PFSK-1 (cell line): ENCODE results near the gene GP5.

Experiments
- FOXP2 ChIP-seq: optimal IDR thresholded peaks from 2 replicates; pipeline ENCODE3; 2011; ENCODE audit warnings: borderline replicate concordance, control low read depth, inconsistent platforms; ENCODE audit not compliant: insufficient read depth; ENCODE audit errors: extremely low read length, extremely low read depth
- POLR2AphosphoS5 ChIP-seq: IDR thresholded peaks from 2 replicates; pipeline ENCODE4 v1.6.1; 2012; ENCODE audit warnings: low read depth, mild to moderate bottlenecking, control low read depth, low read length, moderate library complexity
- SIN3A ChIP-seq: IDR thresholded peaks from 2 replicates; pipeline ENCODE4 v1.6.1; 2012; ENCODE audit warnings: mild to moderate bottlenecking, low read length, moderate library complexity, borderline replicate concordance; ENCODE audit not compliant: insufficient read depth
- TAF1 ChIP-seq: IDR thresholded peaks from 2 replicates; pipeline ENCODE4 v1.6.1; 2012; ENCODE audit warnings: low read length, control low read depth, borderline replicate concordance; ENCODE audit not compliant: insufficient read depth
- TF ChIP-seq, protein P1 (sequence below), 2 experiments: IDR thresholded peaks; 2 replicates each; pipeline versions ENCODE4 v1.6.1 to v1.8.0; 2011 to 2012; ENCODE audit warnings: low read depth in 2 of 2, low read length in 2 of 2, control low read depth in 1 of 2, inconsistent platforms in 1 of 2, mild to moderate bottlenecking in 1 of 2, moderate library complexity in 1 of 2; ENCODE audit not compliant: insufficient read depth in 1 of 2

The GP5 gene

DNA sequence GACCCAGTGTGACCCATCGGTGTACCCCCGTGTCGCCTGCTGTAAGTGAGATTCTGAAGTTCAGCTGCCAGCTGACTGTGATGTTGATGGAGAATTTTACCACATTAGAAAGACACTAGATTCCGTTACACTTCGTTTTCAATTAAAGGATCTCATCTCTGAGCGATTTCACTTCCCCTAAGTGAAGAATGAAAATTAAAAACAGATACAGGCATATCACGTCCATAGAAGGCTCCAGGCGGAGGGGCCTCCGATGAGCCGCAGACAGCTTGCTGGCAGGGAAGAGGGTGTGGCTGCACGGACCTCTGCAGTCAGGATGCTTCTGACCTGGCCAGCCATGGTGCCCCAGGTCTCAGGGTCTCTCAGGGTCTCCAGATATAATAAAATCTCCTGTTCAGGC lies 41.4 kb downstream of the GP5 start:
- no peak for TF ChIP-seq TAF1
- TF ChIP-seq, protein P1, sequence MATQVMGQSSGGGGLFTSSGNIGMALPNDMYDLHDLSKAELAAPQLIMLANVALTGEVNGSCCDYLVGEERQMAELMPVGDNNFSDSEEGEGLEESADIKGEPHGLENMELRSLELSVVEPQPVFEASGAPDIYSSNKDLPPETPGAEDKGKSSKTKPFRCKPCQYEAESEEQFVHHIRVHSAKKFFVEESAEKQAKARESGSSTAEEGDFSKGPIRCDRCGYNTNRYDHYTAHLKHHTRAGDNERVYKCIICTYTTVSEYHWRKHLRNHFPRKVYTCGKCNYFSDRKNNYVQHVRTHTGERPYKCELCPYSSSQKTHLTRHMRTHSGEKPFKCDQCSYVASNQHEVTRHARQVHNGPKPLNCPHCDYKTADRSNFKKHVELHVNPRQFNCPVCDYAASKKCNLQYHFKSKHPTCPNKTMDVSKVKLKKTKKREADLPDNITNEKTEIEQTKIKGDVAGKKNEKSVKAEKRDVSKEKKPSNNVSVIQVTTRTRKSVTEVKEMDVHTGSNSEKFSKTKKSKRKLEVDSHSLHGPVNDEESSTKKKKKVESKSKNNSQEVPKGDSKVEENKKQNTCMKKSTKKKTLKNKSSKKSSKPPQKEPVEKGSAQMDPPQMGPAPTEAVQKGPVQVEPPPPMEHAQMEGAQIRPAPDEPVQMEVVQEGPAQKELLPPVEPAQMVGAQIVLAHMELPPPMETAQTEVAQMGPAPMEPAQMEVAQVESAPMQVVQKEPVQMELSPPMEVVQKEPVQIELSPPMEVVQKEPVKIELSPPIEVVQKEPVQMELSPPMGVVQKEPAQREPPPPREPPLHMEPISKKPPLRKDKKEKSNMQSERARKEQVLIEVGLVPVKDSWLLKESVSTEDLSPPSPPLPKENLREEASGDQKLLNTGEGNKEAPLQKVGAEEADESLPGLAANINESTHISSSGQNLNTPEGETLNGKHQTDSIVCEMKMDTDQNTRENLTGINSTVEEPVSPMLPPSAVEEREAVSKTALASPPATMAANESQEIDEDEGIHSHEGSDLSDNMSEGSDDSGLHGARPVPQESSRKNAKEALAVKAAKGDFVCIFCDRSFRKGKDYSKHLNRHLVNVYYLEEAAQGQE (IDR thresholded peaks at IDR 0.05; ENCODE audit: insufficient read depth in 1 of 2, low read depth in 2 of 2, low read length in 2 of 2): no peak
- TF ChIP-seq POLR2AphosphoS5: no peak
- no peak for TF ChIP-seq FOXP2
- no peak for TF ChIP-seq SIN3A

DNA sequence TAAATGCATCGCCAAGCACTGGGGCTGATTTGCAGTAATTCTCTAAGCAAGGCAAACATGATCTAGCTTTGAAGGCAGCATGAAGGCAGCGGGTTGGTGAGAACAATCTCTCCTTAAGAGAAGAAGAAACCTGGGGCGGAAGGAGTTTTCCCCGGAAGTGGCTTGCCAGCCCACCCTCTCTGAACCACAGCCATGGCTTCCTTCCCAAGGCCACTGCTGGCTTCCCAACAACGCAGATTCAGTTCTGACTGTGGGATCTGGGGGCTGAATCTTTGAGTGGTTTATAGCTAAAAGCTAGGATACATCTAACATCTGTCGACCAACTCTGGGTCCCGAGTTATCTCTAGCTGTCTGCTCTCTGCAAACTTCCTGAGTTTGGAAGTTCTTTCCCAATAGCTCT lies 43.7 kb downstream of the GP5 start:
- TF ChIP-seq SIN3A (no peak), TAF1 (no peak), FOXP2 (no peak), POLR2AphosphoS5 (no peak)
- TF ChIP-seq, protein P1 (IDR thresholded peaks at IDR 0.05; ENCODE audit: insufficient read depth in 1 of 2, low read depth in 2 of 2, low read length in 2 of 2): no peak

DNA sequence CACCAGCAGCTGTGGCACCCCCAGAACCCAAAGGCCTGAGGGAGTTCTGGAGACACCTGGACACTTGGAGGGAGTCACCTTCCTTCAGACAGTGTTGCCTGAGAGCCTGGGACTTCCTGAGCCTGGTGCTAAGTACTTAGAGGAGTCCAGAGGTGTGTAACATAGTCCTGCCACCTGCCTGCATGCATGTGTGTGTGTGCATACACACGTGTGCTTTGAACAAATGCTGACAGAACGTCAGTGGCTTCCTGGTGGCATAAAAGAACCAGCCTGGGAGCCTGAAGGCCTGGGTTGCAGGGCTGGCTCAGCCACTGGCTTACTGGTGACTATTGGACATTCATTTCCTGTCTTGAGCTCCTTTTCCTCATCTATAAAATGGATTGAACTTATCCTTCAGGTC lies 44.8 kb downstream of the GP5 start:
- TF ChIP-seq SIN3A (no peak), TAF1 (no peak), POLR2AphosphoS5 (no peak), FOXP2 (no peak)
- TF ChIP-seq, protein P1 (IDR thresholded peaks at IDR 0.05; ENCODE audit: insufficient read depth in 1 of 2, low read depth in 2 of 2, low read length in 2 of 2): no peak

DNA sequence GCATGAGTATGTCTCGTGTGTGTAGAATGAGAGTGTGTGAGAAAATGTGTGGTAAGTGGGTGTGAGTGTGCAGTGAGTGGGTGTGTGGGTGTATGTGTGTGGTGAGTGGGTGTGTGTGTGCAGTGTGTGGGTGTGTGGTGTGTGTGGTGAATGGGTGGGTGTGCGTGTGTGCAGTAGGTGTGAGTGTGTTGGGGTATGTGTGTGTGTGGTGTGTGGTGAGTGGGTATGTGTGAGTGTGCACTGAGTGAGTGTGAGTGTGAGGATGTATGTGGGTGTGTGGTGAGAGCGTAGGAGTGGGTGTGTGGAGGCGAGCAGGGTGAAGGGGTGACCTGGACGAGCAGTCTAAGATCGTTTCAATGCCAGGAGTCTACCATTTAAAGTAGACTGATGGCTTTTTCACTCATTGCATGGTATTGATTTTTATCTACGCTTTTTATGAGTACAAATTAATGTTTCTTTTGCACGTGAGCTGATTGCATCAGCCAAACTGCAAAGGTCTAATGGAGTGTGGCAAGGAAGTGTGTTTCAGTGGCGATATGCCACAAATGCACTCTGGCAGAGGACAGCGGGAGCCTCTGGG lies 46.3 kb downstream of the GP5 start:
- no peak for TF ChIP-seq POLR2AphosphoS5
- TF ChIP-seq, protein P1 (IDR thresholded peaks at IDR 0.05; ENCODE audit: insufficient read depth in 1 of 2, low read depth in 2 of 2, low read length in 2 of 2): no peak

DNA sequence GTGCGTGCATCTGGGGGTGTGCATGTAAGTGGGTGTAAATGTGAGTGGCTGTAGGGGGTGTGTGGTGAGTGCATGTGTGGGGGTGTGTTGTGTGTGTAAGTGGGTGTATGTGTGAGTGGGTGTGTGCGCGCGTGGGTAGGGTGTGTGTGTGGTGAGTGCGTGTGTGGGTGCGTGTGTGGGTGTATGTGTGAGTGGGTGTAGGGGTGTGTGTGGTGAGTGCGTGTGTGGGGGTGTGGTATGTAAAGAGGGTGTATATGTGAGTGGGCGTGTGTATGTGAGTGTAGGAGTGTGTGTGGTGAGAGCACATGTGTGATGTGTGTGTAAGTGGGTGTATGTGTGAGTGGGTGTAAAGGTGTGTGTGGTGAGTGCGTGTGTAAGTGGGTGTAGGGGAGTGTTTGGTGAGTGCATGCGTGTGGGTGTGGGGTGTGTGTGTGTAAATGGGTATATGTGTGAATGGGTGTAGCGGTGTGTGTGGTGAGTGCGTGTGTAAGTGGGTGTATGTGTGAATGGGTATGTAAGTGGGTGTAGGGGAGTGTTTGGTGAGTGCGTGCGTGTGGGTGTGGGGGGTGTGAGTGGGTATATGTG lies 47.0 kb downstream of the GP5 start:
- TF ChIP-seq FOXP2: no peak
- TF ChIP-seq, protein P1 (IDR thresholded peaks at IDR 0.05; ENCODE audit: insufficient read depth in 1 of 2, low read depth in 2 of 2, low read length in 2 of 2): no peak
- TF ChIP-seq POLR2AphosphoS5: no peak
- no peak for TF ChIP-seq SIN3A
- no peak for TF ChIP-seq TAF1
